ENCODE results near the gene WRNIP1.

GRCh38 chr6:2797564-2798031 lies 32.4 kb downstream of the WRNIP1 start:
- TF ChIP-seq, protein P1, sequence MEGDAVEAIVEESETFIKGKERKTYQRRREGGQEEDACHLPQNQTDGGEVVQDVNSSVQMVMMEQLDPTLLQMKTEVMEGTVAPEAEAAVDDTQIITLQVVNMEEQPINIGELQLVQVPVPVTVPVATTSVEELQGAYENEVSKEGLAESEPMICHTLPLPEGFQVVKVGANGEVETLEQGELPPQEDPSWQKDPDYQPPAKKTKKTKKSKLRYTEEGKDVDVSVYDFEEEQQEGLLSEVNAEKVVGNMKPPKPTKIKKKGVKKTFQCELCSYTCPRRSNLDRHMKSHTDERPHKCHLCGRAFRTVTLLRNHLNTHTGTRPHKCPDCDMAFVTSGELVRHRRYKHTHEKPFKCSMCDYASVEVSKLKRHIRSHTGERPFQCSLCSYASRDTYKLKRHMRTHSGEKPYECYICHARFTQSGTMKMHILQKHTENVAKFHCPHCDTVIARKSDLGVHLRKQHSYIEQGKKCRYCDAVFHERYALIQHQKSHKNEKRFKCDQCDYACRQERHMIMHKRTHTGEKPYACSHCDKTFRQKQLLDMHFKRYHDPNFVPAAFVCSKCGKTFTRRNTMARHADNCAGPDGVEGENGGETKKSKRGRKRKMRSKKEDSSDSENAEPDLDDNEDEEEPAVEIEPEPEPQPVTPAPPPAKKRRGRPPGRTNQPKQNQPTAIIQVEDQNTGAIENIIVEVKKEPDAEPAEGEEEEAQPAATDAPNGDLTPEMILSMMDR (conservative IDR thresholded peaks at IDR 0.05; ENCODE audit: low read depth, low read length) = no peak
- TF ChIP-seq RAD21 (IDR thresholded peaks at IDR 0.05; ENCODE audit: low read length) (no peak), CEBPB (IDR thresholded peaks at IDR 0.05; ENCODE audit: low read depth, low read length) (no peak), USF2 (IDR thresholded peaks at IDR 0.05; ENCODE audit: low read depth, low read length) (no peak), POLR2A (IDR thresholded peaks at IDR 0.05; ENCODE audit: low read depth, low read length) (no peak)

All from IMR-90 (cell line).